Prostate gland (tissue), 2 donors: ENCODE results near the gene SREK1IP1. TPM values are rescaled to one million over a fixed set of nuclear protein-coding genes. Genes with fewer than 3 reads are reported as not detected.

Experiments used
- DNase-seq: peaks from one replicate; pipeline ENCODE4 v3.0.0-alpha.2; 2019; ENCODE audit warnings: low spot score
- H3K27ac ChIP-seq, 2 donors: fragments of 200-600 bp; sonication (generic); 2 replicates each; pipeline ENCODE4 v1.5.1; 2017 to 2019
- H3K27me3 ChIP-seq: fragments of 200-600 bp; sonication (generic); replicated peaks from 2 replicates; pipeline ENCODE4 v1.5.1; 2019; ENCODE audit not compliant: insufficient read depth
- H3K36me3 ChIP-seq, 2 donors: fragments of 200-600 bp; sonication (generic); 1 replicate in 1 of 2; 2 replicates in 1 of 2; pipeline versions ENCODE4 v1.5.1 to v1.8.1; 2017 to 2019
- H3K4me1 ChIP-seq: fragments of 200-600 bp; sonication (generic); replicated peaks from 2 replicates; pipeline ENCODE4 v1.5.1; 2019
- H3K4me3 ChIP-seq, 2 donors: fragments of 200-600 bp; sonication (generic); 2 replicates each; pipeline ENCODE4 v1.5.1; 2017 to 2019
- H3K9me3 ChIP-seq: fragments of 200-600 bp; sonication (generic); 2 replicates; pipeline ENCODE4 v1.5.1; 2017
- POLR2A ChIP-seq: fragments of 450-650 bp; IDR thresholded peaks from one replicate; pipeline ENCODE4 v1.6.1; 2016; ENCODE audit warnings: antibody characterized with exemption, mild to moderate bottlenecking
- POLR2AphosphoS5 ChIP-seq: sonication (generic); formaldehyde crosslinking; IDR thresholded peaks from one replicate; pipeline ENCODE4 v1.6.1; 2017; ENCODE audit warnings: antibody characterized with exemption
- WGBS: methylation state at CpG from one replicate; pipeline ENCODE4 v1.1.5; 2018; 5-methylcytosine and 5-hydroxymethylcytosine counted together
- intact Hi-C: fragments of 100-400 bp; cut with DNase I; formaldehyde crosslinking; loops from one replicate; pipeline ENCODE4 v1.14.2; 2022
- total RNA-seq, 2 donors: library from RNA; depleted of rRNA; stranded (reverse); fragments of >200 nt; gene quantifications; one replicate each; pipeline ENCODE4 v1.1.0, GENCODE V29; 2016
- TF ChIP-seq, protein P1 (sequence below), 4 experiments: fragments of 200-600 bp in 2 of 4; fragments of 450-650 bp in 2 of 4; sonication (generic) in 2 of 4; IDR thresholded peaks; 1 replicate in 3 of 4; 2 replicates in 1 of 4; pipeline ENCODE4 v1.5.1; 2016 to 2019; ENCODE audit warnings: antibody characterized with exemption in 4 of 4, mild to moderate bottlenecking in 2 of 4, moderate library complexity in 2 of 4

The SREK1IP1 gene
- total RNA-seq, 2 donors from 2014 or later = 16.0 to 19.5 TPM

GRCh38 chr5:64784451-64785025 is 16.0 kb upstream of the SREK1IP1 start:
- Histone ChIP-seq H3K9me3 (no peaks in the 10 kb centered on the region), H3K27me3 (no peaks in the 10 kb centered on the region), H3K4me3 (no peak overlapping the region), H3K4me1 (no peaks in the 10 kb centered on the region), H3K27ac (no peak overlapping the region), H3K36me3 (no peaks in the 10 kb centered on the region)
- TF ChIP-seq POLR2AphosphoS5 (no peak), POLR2A (no peak)
- TF ChIP-seq, protein P1, sequence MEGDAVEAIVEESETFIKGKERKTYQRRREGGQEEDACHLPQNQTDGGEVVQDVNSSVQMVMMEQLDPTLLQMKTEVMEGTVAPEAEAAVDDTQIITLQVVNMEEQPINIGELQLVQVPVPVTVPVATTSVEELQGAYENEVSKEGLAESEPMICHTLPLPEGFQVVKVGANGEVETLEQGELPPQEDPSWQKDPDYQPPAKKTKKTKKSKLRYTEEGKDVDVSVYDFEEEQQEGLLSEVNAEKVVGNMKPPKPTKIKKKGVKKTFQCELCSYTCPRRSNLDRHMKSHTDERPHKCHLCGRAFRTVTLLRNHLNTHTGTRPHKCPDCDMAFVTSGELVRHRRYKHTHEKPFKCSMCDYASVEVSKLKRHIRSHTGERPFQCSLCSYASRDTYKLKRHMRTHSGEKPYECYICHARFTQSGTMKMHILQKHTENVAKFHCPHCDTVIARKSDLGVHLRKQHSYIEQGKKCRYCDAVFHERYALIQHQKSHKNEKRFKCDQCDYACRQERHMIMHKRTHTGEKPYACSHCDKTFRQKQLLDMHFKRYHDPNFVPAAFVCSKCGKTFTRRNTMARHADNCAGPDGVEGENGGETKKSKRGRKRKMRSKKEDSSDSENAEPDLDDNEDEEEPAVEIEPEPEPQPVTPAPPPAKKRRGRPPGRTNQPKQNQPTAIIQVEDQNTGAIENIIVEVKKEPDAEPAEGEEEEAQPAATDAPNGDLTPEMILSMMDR (IDR thresholded peaks at IDR 0.05) = peak; percentile 67 to 81 (median 78)
- WGBS = 5% methylated on average over 3 of the region's 3 CpGs
- intact Hi-C loops = loop anchor here (2.0 kb wide), 1 partner anchor 150 kb away; no protein-coding TSS in a partner anchor
- peak; percentile 77 for DNase-seq

GRCh38 chr5:64775291-64775690 is 6.8 kb upstream of the SREK1IP1 start:
- no peaks in the 10 kb centered on the region for H3K27me3 ChIP-seq
- no peak overlapping the region for H3K4me3 ChIP-seq
- TF ChIP-seq POLR2AphosphoS5 = no peak
- TF ChIP-seq POLR2A = no peak
- TF ChIP-seq, protein P1 (IDR thresholded peaks at IDR 0.05) = no peak
- no peaks in the 10 kb centered on the region for H3K4me1 ChIP-seq
- H3K9me3 ChIP-seq = no peaks in the 10 kb centered on the region
- no peak overlapping the region for H3K27ac ChIP-seq
- no peak for DNase-seq
- intact Hi-C loops = no loop called here
- H3K36me3 ChIP-seq = no peaks in the 10 kb centered on the region
- WGBS = 79% methylated on average over 1 of the region's 1 CpG

- intact Hi-C loops = no loop called here
- H3K27me3 ChIP-seq = no peaks in the 10 kb centered on the region
- 58% methylated on average over 1 of the region's 1 CpG for WGBS
Measured at GRCh38 chr5:64773533-64773932, 5.0 kb upstream of the SREK1IP1 start.

GRCh38 chr5:64771736-64772135 is 3.2 kb upstream of the SREK1IP1 start:
- no peak for DNase-seq
- H3K36me3 ChIP-seq = no peaks in the 10 kb centered on the region
- H3K4me1 ChIP-seq = peaks cover 7% of the 10 kb centered on the region
- H3K27ac ChIP-seq = no peak overlapping the region
- no peaks in the 10 kb centered on the region for H3K27me3 ChIP-seq
- H3K4me3 ChIP-seq = no peak overlapping the region
- WGBS = 80% methylated on average over 4 of the region's 4 CpGs
- TF ChIP-seq POLR2AphosphoS5 (no peak), POLR2A (no peak)
- TF ChIP-seq, protein P1 (IDR thresholded peaks at IDR 0.05) = no peak
- no peaks in the 10 kb centered on the region for H3K9me3 ChIP-seq
- intact Hi-C loops = no loop called here

More at GRCh38 chr5:64773533-64773932, 5.0 kb upstream of the SREK1IP1 start:
- H3K9me3 ChIP-seq = no peaks in the 10 kb centered on the region
- H3K27ac ChIP-seq = no peak overlapping the region
- DNase-seq = no peak
- H3K4me1 ChIP-seq = peaks cover 6% of the 10 kb centered on the region
- no peak overlapping the region for H3K4me3 ChIP-seq
- no peak for TF ChIP-seq POLR2A
- no peak for TF ChIP-seq POLR2AphosphoS5
- TF ChIP-seq, protein P1 (IDR thresholded peaks at IDR 0.05) = no peak
- no peaks in the 10 kb centered on the region for H3K36me3 ChIP-seq

GRCh38 chr5:64769855-64770254 is 1.4 kb upstream of the SREK1IP1 start:
- intact Hi-C loops = loop anchor here (10.0 kb wide), 1 partner anchor 265 kb away; the partner anchor contains the start of gene RGS7BP
- TF ChIP-seq, protein P1 (IDR thresholded peaks at IDR 0.05) = no peak
- TF ChIP-seq POLR2AphosphoS5 (no peak), POLR2A (no peak)
- no peaks in the 10 kb centered on the region for H3K9me3 ChIP-seq
- peaks cover 11% of the 10 kb centered on the region for H3K4me1 ChIP-seq
- no peak for DNase-seq
- H3K27me3 ChIP-seq = no peaks in the 10 kb centered on the region
- no peaks in the 10 kb centered on the region for H3K36me3 ChIP-seq
- H3K4me3 ChIP-seq = peak overlapping the region in 1 of 2 donors; percentile 70
- no peak overlapping the region for H3K27ac ChIP-seq
